ENCODE data around the gene MYOM1.

Gene MYOM1

GRCh38 chr18:3230401-3231334 is 10.9 kb upstream of the MYOM1 start:
- no peak for TF ChIP-seq EZH2 (optimal IDR thresholded peaks at IDR 0.05; ENCODE audit: low read depth, low read length)
- TF ChIP-seq EZH2phosphoT487 (IDR thresholded peaks at IDR 0.05; ENCODE audit: low read length), result no peak
- TF ChIP-seq, protein P1, sequence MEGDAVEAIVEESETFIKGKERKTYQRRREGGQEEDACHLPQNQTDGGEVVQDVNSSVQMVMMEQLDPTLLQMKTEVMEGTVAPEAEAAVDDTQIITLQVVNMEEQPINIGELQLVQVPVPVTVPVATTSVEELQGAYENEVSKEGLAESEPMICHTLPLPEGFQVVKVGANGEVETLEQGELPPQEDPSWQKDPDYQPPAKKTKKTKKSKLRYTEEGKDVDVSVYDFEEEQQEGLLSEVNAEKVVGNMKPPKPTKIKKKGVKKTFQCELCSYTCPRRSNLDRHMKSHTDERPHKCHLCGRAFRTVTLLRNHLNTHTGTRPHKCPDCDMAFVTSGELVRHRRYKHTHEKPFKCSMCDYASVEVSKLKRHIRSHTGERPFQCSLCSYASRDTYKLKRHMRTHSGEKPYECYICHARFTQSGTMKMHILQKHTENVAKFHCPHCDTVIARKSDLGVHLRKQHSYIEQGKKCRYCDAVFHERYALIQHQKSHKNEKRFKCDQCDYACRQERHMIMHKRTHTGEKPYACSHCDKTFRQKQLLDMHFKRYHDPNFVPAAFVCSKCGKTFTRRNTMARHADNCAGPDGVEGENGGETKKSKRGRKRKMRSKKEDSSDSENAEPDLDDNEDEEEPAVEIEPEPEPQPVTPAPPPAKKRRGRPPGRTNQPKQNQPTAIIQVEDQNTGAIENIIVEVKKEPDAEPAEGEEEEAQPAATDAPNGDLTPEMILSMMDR (IDR thresholded peaks at IDR 0.05; ENCODE audit: low read length), result no peak
- no peak for DNase-seq
- Histone ChIP-seq H3K27ac (ENCODE audit: low read length) (no peak overlapping the region), H3K27me3 (replicated peaks; ENCODE audit: insufficient read depth, low read length) (no peaks in the 10 kb centered on the region), H3K4me2 (ENCODE audit: low read depth, low read length) (no peak overlapping the region), H3K9me2 (replicated peaks; ENCODE audit: insufficient read depth, low read length) (no peaks in the 10 kb centered on the region), H3K4me3 (ENCODE audit: low read length) (no peak overlapping the region), H3K79me2 (ENCODE audit: low read length) (no peaks in the 10 kb centered on the region), H2AFZ (ENCODE audit: low read length) (no peak overlapping the region), H4K20me1 (ENCODE audit: insufficient read depth, low read length) (no peaks in the 10 kb centered on the region), H3K36me3 (replicated peaks; ENCODE audit: insufficient read depth, low read length) (no peaks in the 10 kb centered on the region), H3K9ac (ENCODE audit: low read length) (no peak overlapping the region), H3K4me1 (ENCODE audit: low read length) (no peaks in the 10 kb centered on the region), H3K9me3 (replicated peaks; ENCODE audit: insufficient read depth, low read length) (no peaks in the 10 kb centered on the region), H3F3A (ENCODE audit: insufficient read depth, low read length) (no peaks in the 10 kb centered on the region)

- Histone ChIP-seq H3K4me2 (ENCODE audit: low read depth, low read length) (no peak overlapping the region), H3K36me3 (replicated peaks; ENCODE audit: insufficient read depth, low read length) (no peaks in the 10 kb centered on the region)
- TF ChIP-seq, protein P1 (IDR thresholded peaks at IDR 0.05; ENCODE audit: low read length), result no peak
- no peak for TF ChIP-seq EZH2 (optimal IDR thresholded peaks at IDR 0.05; ENCODE audit: low read depth, low read length)
- TF ChIP-seq EZH2phosphoT487 (IDR thresholded peaks at IDR 0.05; ENCODE audit: low read length), result no peak
Observed at GRCh38 chr18:3226048-3226447, 6.3 kb upstream of the MYOM1 start.

GRCh38 chr18:3225588-3225987 is 5.8 kb upstream of the MYOM1 start:
- no peaks in the 10 kb centered on the region for H3K36me3 ChIP-seq (replicated peaks; ENCODE audit: insufficient read depth, low read length)
- TF ChIP-seq EZH2phosphoT487 (IDR thresholded peaks at IDR 0.05; ENCODE audit: low read length) (no peak), EZH2 (optimal IDR thresholded peaks at IDR 0.05; ENCODE audit: low read depth, low read length) (no peak)
- TF ChIP-seq, protein P1 (IDR thresholded peaks at IDR 0.05; ENCODE audit: low read length), result no peak
- no peak overlapping the region for H2AFZ ChIP-seq (ENCODE audit: low read length)
- no peaks in the 10 kb centered on the region for H3K9me3 ChIP-seq (replicated peaks; ENCODE audit: insufficient read depth, low read length)
- no peaks in the 10 kb centered on the region for H3K9me2 ChIP-seq (replicated peaks; ENCODE audit: insufficient read depth, low read length)
- H3F3A ChIP-seq (ENCODE audit: insufficient read depth, low read length), result no peaks in the 10 kb centered on the region
- no peak overlapping the region for H3K4me3 ChIP-seq (ENCODE audit: low read length)
- no peak for DNase-seq
- no peaks in the 10 kb centered on the region for H3K27me3 ChIP-seq (replicated peaks; ENCODE audit: insufficient read depth, low read length)
- H4K20me1 ChIP-seq (ENCODE audit: insufficient read depth, low read length), result no peaks in the 10 kb centered on the region
- no peaks in the 10 kb centered on the region for H3K79me2 ChIP-seq (ENCODE audit: low read length)
- no peaks in the 10 kb centered on the region for H3K4me1 ChIP-seq (ENCODE audit: low read length)
- no peak overlapping the region for H3K4me2 ChIP-seq (ENCODE audit: low read depth, low read length)
- H3K9ac ChIP-seq (ENCODE audit: low read length), result no peak overlapping the region
- H3K27ac ChIP-seq (ENCODE audit: low read length), result no peak overlapping the region

More at GRCh38 chr18:3226048-3226447, 6.3 kb upstream of the MYOM1 start:
- Histone ChIP-seq H3K27ac (ENCODE audit: low read length) (no peak overlapping the region), H3K9me3 (replicated peaks; ENCODE audit: insufficient read depth, low read length) (no peaks in the 10 kb centered on the region), H3K4me1 (ENCODE audit: low read length) (no peaks in the 10 kb centered on the region), H3K9me2 (replicated peaks; ENCODE audit: insufficient read depth, low read length) (no peaks in the 10 kb centered on the region), H2AFZ (ENCODE audit: low read length) (no peak overlapping the region), H3K79me2 (ENCODE audit: low read length) (no peaks in the 10 kb centered on the region), H4K20me1 (ENCODE audit: insufficient read depth, low read length) (no peaks in the 10 kb centered on the region), H3K9ac (ENCODE audit: low read length) (no peak overlapping the region), H3K27me3 (replicated peaks; ENCODE audit: insufficient read depth, low read length) (no peaks in the 10 kb centered on the region), H3K4me3 (ENCODE audit: low read length) (no peak overlapping the region), H3F3A (ENCODE audit: insufficient read depth, low read length) (no peaks in the 10 kb centered on the region)
- DNase-seq, result no peak

Measured in MM.1S (cell line).